ENCODE measurements around the gene TMPRSS4. TPM values are rescaled to one million over a fixed set of nuclear protein-coding genes. Genes with fewer than 3 reads are reported as not detected.

The TMPRSS4 gene
- polyA plus RNA-seq, 1 of the 3 experiments (the other 2 are of a cell fraction), result not detected

DNA sequence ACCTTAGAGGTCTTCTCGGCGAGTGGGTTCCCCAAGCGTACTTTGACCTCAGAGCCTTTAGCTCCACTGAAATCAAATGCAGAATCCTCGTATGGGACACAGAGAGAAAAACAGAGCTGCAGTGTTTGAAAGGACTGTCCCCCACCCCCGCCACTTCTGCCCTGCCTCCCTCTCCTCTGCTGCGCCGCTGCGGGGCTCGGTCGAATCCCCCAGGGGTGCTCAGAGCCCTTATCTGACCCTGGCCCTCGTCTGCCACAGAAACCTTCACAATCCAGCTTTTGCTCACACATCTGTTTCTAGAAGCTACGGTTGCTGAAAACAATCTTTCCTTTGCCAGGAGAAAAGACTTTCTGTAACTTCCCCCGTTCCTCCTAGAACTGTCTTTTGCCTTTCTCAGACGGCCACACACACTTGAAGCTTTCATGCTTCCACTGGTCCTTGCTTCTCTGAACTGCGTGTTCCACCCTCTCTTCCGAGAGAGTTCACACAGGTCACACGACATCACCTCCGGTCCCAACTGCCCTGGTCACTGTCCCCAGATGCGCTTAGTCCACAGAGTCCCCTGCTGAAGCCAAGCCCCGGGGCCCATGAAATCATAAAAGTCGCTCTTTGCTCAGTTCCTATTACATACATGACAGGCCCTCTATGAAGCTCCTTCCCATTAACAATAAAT, 6.1 kb downstream of the TMPRSS4 start:
- no peaks in the 10 kb centered on the region for H3K79me2 ChIP-seq (ENCODE audit: insufficient read depth)
- H3K4me3 ChIP-seq (ENCODE audit: low read depth in 2 of 2, low read length in 1 of 2), result no peak overlapping the region
- H3K4me1 ChIP-seq (ENCODE audit: control insufficient read depth in 1 of 2, insufficient read depth in 2 of 2, low read depth in 1 of 2, low read length in 1 of 2), result no peaks in the 10 kb centered on the region
- no peaks in the 10 kb centered on the region for H3K36me3 ChIP-seq (replicated peaks in 1 of 2; ENCODE audit: control insufficient read depth in 1 of 2, insufficient read depth in 2 of 2, low read length in 1 of 2)
- H3K9me3 ChIP-seq, result no peaks in the 10 kb centered on the region
- H3K27me3 ChIP-seq (ENCODE audit: insufficient read depth), result peaks cover 14% of the 10 kb centered on the region
- whole genome bisulfite sequencing (ENCODE audit: low lambda C conversion rate), result 46% methylated on average over 17 of the region's 21 CpGs
- H3K9ac ChIP-seq, result no peak overlapping the region
- no peaks in the 10 kb centered on the region for H3K9me2 ChIP-seq
- no peak for TF ChIP-seq CHD2 (IDR thresholded peaks at IDR 0.05; ENCODE audit: low read length, partially characterized antibody)
- TF ChIP-seq GABPA (IDR thresholded peaks at IDR 0.05; ENCODE audit: low read depth), result no peak
- TF ChIP-seq, protein P1, sequence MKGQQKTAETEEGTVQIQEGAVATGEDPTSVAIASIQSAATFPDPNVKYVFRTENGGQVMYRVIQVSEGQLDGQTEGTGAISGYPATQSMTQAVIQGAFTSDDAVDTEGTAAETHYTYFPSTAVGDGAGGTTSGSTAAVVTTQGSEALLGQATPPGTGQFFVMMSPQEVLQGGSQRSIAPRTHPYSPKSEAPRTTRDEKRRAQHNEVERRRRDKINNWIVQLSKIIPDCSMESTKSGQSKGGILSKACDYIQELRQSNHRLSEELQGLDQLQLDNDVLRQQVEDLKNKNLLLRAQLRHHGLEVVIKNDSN (IDR thresholded peaks at IDR 0.05; ENCODE audit: borderline replicate concordance, low read depth), result no peak
- no peak for TF ChIP-seq SIN3A (IDR thresholded peaks at IDR 0.05; ENCODE audit: borderline replicate concordance, low read depth, low read length)
- no peak for TF ChIP-seq EZH2phosphoT487 (IDR thresholded peaks at IDR 0.05; ENCODE audit: borderline replicate concordance, low read depth)
- no peak for TF ChIP-seq RFX5 (IDR thresholded peaks at IDR 0.05; ENCODE audit: low read length)
- no peak for TF ChIP-seq RAD21 (IDR thresholded peaks at IDR 0.05; ENCODE audit: low read length)
- no peak for TF ChIP-seq JUND (IDR thresholded peaks at IDR 0.05)
- TF ChIP-seq TCF12 (IDR thresholded peaks at IDR 0.05), result no peak
- no peak for TF ChIP-seq FOXM1 (IDR thresholded peaks at IDR 0.05; ENCODE audit: low read depth)
- TF ChIP-seq POLR2AphosphoS5 (IDR thresholded peaks at IDR 0.05; ENCODE audit: low read depth, low read length), result no peak
- TF ChIP-seq, protein P2, sequence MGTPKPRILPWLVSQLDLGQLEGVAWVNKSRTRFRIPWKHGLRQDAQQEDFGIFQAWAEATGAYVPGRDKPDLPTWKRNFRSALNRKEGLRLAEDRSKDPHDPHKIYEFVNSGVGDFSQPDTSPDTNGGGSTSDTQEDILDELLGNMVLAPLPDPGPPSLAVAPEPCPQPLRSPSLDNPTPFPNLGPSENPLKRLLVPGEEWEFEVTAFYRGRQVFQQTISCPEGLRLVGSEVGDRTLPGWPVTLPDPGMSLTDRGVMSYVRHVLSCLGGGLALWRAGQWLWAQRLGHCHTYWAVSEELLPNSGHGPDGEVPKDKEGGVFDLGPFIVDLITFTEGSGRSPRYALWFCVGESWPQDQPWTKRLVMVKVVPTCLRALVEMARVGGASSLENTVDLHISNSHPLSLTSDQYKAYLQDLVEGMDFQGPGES (IDR thresholded peaks at IDR 0.05; ENCODE audit: low read depth, low read length), result no peak
- TF ChIP-seq EP300 (IDR thresholded peaks at IDR 0.05; ENCODE audit: borderline replicate concordance in 1 of 2, low read depth in 1 of 2, low read length in 1 of 2), result no peak
- TF ChIP-seq, protein P3, sequence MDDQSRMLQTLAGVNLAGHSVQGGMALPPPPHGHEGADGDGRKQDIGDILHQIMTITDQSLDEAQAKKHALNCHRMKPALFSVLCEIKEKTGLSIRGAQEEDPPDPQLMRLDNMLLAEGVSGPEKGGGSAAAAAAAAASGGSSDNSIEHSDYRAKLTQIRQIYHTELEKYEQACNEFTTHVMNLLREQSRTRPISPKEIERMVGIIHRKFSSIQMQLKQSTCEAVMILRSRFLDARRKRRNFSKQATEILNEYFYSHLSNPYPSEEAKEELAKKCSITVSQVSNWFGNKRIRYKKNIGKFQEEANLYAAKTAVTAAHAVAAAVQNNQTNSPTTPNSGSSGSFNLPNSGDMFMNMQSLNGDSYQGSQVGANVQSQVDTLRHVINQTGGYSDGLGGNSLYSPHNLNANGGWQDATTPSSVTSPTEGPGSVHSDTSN (IDR thresholded peaks at IDR 0.05), result no peak
- TF ChIP-seq TEAD4 (IDR thresholded peaks at IDR 0.05; ENCODE audit: borderline replicate concordance, insufficient read depth), result no peak
- no peak for TF ChIP-seq MXI1 (IDR thresholded peaks at IDR 0.05; ENCODE audit: low read depth, low read length)
- TF ChIP-seq, protein P4, sequence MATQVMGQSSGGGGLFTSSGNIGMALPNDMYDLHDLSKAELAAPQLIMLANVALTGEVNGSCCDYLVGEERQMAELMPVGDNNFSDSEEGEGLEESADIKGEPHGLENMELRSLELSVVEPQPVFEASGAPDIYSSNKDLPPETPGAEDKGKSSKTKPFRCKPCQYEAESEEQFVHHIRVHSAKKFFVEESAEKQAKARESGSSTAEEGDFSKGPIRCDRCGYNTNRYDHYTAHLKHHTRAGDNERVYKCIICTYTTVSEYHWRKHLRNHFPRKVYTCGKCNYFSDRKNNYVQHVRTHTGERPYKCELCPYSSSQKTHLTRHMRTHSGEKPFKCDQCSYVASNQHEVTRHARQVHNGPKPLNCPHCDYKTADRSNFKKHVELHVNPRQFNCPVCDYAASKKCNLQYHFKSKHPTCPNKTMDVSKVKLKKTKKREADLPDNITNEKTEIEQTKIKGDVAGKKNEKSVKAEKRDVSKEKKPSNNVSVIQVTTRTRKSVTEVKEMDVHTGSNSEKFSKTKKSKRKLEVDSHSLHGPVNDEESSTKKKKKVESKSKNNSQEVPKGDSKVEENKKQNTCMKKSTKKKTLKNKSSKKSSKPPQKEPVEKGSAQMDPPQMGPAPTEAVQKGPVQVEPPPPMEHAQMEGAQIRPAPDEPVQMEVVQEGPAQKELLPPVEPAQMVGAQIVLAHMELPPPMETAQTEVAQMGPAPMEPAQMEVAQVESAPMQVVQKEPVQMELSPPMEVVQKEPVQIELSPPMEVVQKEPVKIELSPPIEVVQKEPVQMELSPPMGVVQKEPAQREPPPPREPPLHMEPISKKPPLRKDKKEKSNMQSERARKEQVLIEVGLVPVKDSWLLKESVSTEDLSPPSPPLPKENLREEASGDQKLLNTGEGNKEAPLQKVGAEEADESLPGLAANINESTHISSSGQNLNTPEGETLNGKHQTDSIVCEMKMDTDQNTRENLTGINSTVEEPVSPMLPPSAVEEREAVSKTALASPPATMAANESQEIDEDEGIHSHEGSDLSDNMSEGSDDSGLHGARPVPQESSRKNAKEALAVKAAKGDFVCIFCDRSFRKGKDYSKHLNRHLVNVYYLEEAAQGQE (IDR thresholded peaks at IDR 0.05; ENCODE audit: low read depth, low read length), result no peak
- ChIA-PET CTCF (interaction anchor here (0.7 to 1.5 kb wide), 4 partner anchors 12 to 657 kb away, joined by 3 to 8 read pairs (median 3); no protein-coding TSS in a partner anchor), POLR2A (no interaction called here)
- no peaks in the 10 kb centered on the region for H3F3A ChIP-seq (replicated peaks; ENCODE audit: insufficient read depth)
- DNase-seq, result no peak
- no peak overlapping the region for H2AFZ ChIP-seq (ENCODE audit: low read depth)
- no peak overlapping the region for H3K4me2 ChIP-seq
- H4K20me1 ChIP-seq (ENCODE audit: insufficient read depth), result no peaks in the 10 kb centered on the region
- H3K27ac ChIP-seq (ENCODE audit: low read depth in 2 of 2, low read length in 1 of 2), result no peak overlapping the region

Data from SK-N-SH (cell line).